B cell (primary cell): ENCODE data around the gene ARHGAP22. TPM values are rescaled to one million over a fixed set of nuclear protein-coding genes. Genes with fewer than 3 reads are reported as not detected.

ENCODE experiments used
- ATAC-seq: fragments of 200-7000 bp; cut with Tn5 transposase; one replicate; pipeline ENCODE4 v1.10.0; 2021; ENCODE audit warnings: low read depth, mild to moderate bottlenecking, moderate number of reproducible peaks, moderate library complexity
- CTCF ChIA-PET: fragments of 350-600 bp; sonication (Branson Sonifier 250); formaldehyde crosslinking; loops from one replicate; lab custom pipeline; 2021; ENCODE audit warnings: antibody characterized with exemption, inconsistent platforms; lab: Charles Lee
- POLR2A ChIA-PET: fragments of 350-600 bp; sonication (Branson Sonifier 250); formaldehyde crosslinking; loops from one replicate; lab custom pipeline; 2021; ENCODE audit warnings: antibody characterized with exemption; lab: Charles Lee
- DNase-seq: peaks from one replicate; pipeline ENCODE4 v3.0.0; 2013
- H2AFZ ChIP-seq: 2 replicates; pipeline ENCODE4 v1.6.1; 2012; ENCODE audit warnings: mild to moderate bottlenecking, low read depth, low read length; ENCODE audit not compliant: insufficient read depth, poor library complexity, severe bottlenecking
- H3K27ac ChIP-seq, 2 donors: 1 replicate in 1 of 2; 2 replicates in 1 of 2; pipeline ENCODE4 v1.5.1; 2012 to 2013; ENCODE audit warnings: low read length in 2 of 2, mild to moderate bottlenecking in 2 of 2, moderate library complexity in 1 of 2
- H3K27me3 ChIP-seq, 4 experiments: fragments of 200-600 bp in 1 of 4; sonication (generic) in 1 of 4; replicated peaks in 1 of 4; 1 replicate in 2 of 4; 2 replicates in 2 of 4; pipeline versions ENCODE4 v1.6.1 to v1.7.0; 2013 to 2016; ENCODE audit warnings: low read length in 3 of 4, mild to moderate bottlenecking in 2 of 4, mixed read lengths in 1 of 4, moderate library complexity in 1 of 4; ENCODE audit not compliant: insufficient read depth in 4 of 4, control insufficient read depth in 3 of 4; ENCODE audit errors: control extremely low read depth in 1 of 4
- H3K36me3 ChIP-seq, 2 experiments: replicated peaks in 1 of 2; 1 replicate in 1 of 2; 2 replicates in 1 of 2; pipeline versions ENCODE4 v1.6.1 to v1.7.1; 2013; ENCODE audit warnings: low read length in 1 of 2; ENCODE audit not compliant: insufficient read depth in 2 of 2, control insufficient read depth in 1 of 2; ENCODE audit errors: control extremely low read depth in 1 of 2, extremely low read depth in 1 of 2
- H3K4me1 ChIP-seq, 2 donors: fragments of 200-600 bp in 1 of 2; sonication (generic) in 1 of 2; 1 replicate in 1 of 2; 2 replicates in 1 of 2; pipeline versions ENCODE4 v1.5.1 to v1.6.1; 2013 to 2017; ENCODE audit warnings: low read length in 2 of 2; ENCODE audit not compliant: control insufficient read depth in 2 of 2, insufficient read depth in 2 of 2
- H3K4me2 ChIP-seq: replicated peaks from 2 replicates; pipeline ENCODE3; 2012; ENCODE audit warnings: mild to moderate bottlenecking, low read depth, low read length; ENCODE audit not compliant: poor library complexity, severe bottlenecking
- H3K4me3 ChIP-seq, 5 experiments: fragments of 200-600 bp in 1 of 5; sonication (generic) in 1 of 5; 1 replicate in 3 of 5; 2 replicates in 2 of 5; pipeline versions ENCODE4 v1.5.1 to v1.7.0; 2011 to 2016; ENCODE audit warnings: low read length in 4 of 5, mild to moderate bottlenecking in 4 of 5, low read depth in 2 of 5, control low read depth in 1 of 5, moderate library complexity in 1 of 5; ENCODE audit not compliant: insufficient read depth in 1 of 5; ENCODE audit errors: control extremely low read depth in 1 of 5, extremely low read depth in 1 of 5
- H3K79me2 ChIP-seq: fragments of 200-600 bp; sonication (generic); one replicate; pipeline ENCODE4 v1.6.0; 2016; ENCODE audit warnings: low read length; ENCODE audit not compliant: control insufficient read depth, insufficient read depth
- H3K9ac ChIP-seq: fragments of 200-600 bp; sonication (generic); 2 replicates; pipeline ENCODE4 v1.6.1; 2017; ENCODE audit warnings: mild to moderate bottlenecking, low read length, moderate library complexity
- H3K9me3 ChIP-seq, 3 donors: one replicate each; pipeline versions ENCODE4 v1.6.1 to v1.7.1; 2013; ENCODE audit warnings: low read length in 2 of 3; ENCODE audit not compliant: control insufficient read depth in 2 of 3, insufficient read depth in 1 of 3; ENCODE audit errors: control extremely low read depth in 1 of 3
- H4K20me1 ChIP-seq: 2 replicates; pipeline ENCODE4 v1.6.0; 2012; ENCODE audit warnings: mild to moderate bottlenecking, low read length; ENCODE audit not compliant: insufficient read depth, control insufficient read depth, poor library complexity, severe bottlenecking
- H3K27ac Mint-ChIP-seq: one replicate; pipeline ENCODE4 v1.8.0; 2021; ENCODE audit warnings: mixed read lengths
- H3K27me3 Mint-ChIP-seq: one replicate; pipeline ENCODE4 v1.8.0; 2021; ENCODE audit warnings: mixed read lengths
- H3K4me1 Mint-ChIP-seq: one replicate; pipeline ENCODE4 v1.8.0; 2021; ENCODE audit warnings: mixed read lengths
- H3K4me3 Mint-ChIP-seq: one replicate; pipeline ENCODE4 v1.8.0; 2021; ENCODE audit warnings: mixed read lengths
- H3K9me3 Mint-ChIP-seq: one replicate; pipeline ENCODE4 v1.8.0; 2022; ENCODE audit warnings: mixed read lengths; ENCODE audit not compliant: insufficient read depth
- CTCF ChIP-seq: fragments of 200-600 bp; IDR thresholded peaks from one replicate; pipeline ENCODE4 v1.8.0; 2022; ENCODE audit warnings: antibody characterized with exemption, mild to moderate bottlenecking
- EZH2 ChIP-seq: IDR thresholded peaks from 2 replicates; pipeline ENCODE4 v1.6.1; 2012; ENCODE audit warnings: borderline replicate concordance, low read depth, mild to moderate bottlenecking, moderate library complexity, low read length; ENCODE audit not compliant: insufficient read depth, poor library complexity, severe bottlenecking
- WGBS: methylation state at CpG from one replicate; pipeline ENCODE4 v1.1.5; 2013; ENCODE audit warnings: missing lambda C conversion rate; ENCODE audit not compliant: insufficient coverage; 5-methylcytosine and 5-hydroxymethylcytosine counted together
- intact Hi-C: fragments of 100-400 bp; cut with micrococcal nuclease; formaldehyde crosslinking; loops from one replicate; pipeline ENCODE4 v1.10.0; 2022
- polyA plus RNA-seq: library from polyadenylated mRNA; depleted of rRNA; stranded (reverse); fragments of >200 nt; gene quantifications from 2 replicates; pipeline ENCODE4 v1.2.3, GENCODE V29; 2012
- total RNA-seq, 2 donors: library from RNA; stranded (reverse); fragments of 120-200 nt in 1 of 2; gene quantifications; 1 replicate in 1 of 2; 2 replicates in 1 of 2; pipeline versions ENCODE4 v1.2.3 to v1.2.4, GENCODE V29; 2013 to 2022

ARHGAP22 gene
- total and polyA plus RNA-seq, 2 donors (not counting 1 experiment from before 2014, with no cell fraction given) = 1.9 to 2.0 TPM

- no peak overlapping the region for H3K4me2 ChIP-seq
- WGBS = 79% methylated on average over 10 of the region's 10 CpGs
- Mint-ChIP-seq H3K4me1 (peaks cover 6% of the 10 kb centered on the region), H3K27ac (no peak overlapping the region), H3K4me3 (no peak overlapping the region), H3K27me3 (peaks cover 10% of the 10 kb centered on the region), H3K9me3 (no peaks in the 10 kb centered on the region)
- POLR2A ChIA-PET = no interaction called here
- no peak overlapping the region for H3K27ac ChIP-seq
- no peaks in the 10 kb centered on the region for H3K79me2 ChIP-seq
- DNase-seq (no peak), ATAC-seq (no peak)
- intact Hi-C loops = no loop called here
- peaks cover 0 to 6% (median 0%) of the 10 kb centered on the region in 4 experiments for H3K27me3 ChIP-seq
- no peak overlapping the region for H3K4me3 ChIP-seq
- CTCF ChIA-PET = interaction anchor here (0.7 to 13.7 kb wide), 6 partner anchors 8 to 184 kb away, joined by 3 to 512 read pairs (median 4); partner anchors contain the start of gene ARHGAP22
- no peaks in the 10 kb centered on the region for H3K9me3 ChIP-seq
- no peak for TF ChIP-seq CTCF
- no peak overlapping the region for H3K9ac ChIP-seq
- H4K20me1 ChIP-seq = no peaks in the 10 kb centered on the region
- H2AFZ ChIP-seq = no peak overlapping the region
- H3K4me1 ChIP-seq = peaks cover 5 to 7% of the 10 kb centered on the region in 2 donors
- no peaks in the 10 kb centered on the region for H3K36me3 ChIP-seq
These were observed 57.6 kb downstream of the ARHGAP22 start for GRCh38 chr10:48547061-48547895.

DNA sequence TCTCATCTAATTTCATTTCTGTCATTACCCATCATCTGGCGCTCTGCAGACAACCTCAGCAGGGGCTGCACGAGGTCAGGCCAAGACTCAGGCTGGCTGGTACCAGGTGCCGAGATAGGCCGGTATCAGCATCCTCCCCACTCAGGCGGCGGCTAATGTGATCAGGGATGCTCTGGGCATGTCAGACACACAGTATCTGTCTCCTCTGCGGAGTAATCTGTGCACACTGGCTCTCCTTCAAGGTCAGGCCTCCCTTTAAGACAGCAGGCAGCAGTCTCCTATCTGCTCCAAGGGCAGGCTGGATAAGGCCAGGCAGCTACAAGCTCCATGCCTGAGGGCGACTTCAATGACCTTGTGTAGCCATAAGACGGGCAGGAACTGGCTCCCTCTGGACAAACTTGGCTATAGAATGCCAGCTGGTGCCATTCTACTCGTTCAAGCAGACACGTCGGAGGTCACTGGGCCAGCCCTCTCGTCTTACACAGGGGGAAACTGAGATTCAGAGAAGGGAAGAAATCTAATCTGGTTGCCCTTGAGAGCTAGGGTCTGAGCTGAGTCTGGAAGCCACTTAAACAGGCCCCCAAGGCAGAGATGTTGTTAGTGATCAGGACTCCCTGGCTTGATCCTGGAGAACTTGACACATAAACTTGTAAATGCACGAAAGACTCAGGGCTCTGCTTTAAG lies 59.3 kb downstream of the ARHGAP22 start:
- Mint-ChIP-seq H3K4me3 (no peak overlapping the region), H3K9me3 (no peaks in the 10 kb centered on the region), H3K27me3 (peaks cover 14% of the 10 kb centered on the region), H3K27ac (no peak overlapping the region), H3K4me1 (no peaks in the 10 kb centered on the region)
- ChIA-PET CTCF (interaction anchor here (13.5 to 13.7 kb wide), 2 partner anchors 63 to 107 kb away, joined by 183 to 512 read pairs; partner anchors contain the start of gene ARHGAP22), POLR2A (no interaction called here)
- no peak overlapping the region for H2AFZ ChIP-seq
- peaks cover 0 to 6% (median 0%) of the 10 kb centered on the region in 4 experiments for H3K27me3 ChIP-seq
- WGBS = 91% methylated on average over 14 of the region's 14 CpGs
- no peaks in the 10 kb centered on the region for H3K9me3 ChIP-seq
- H3K4me3 ChIP-seq = no peak overlapping the region
- H3K27ac ChIP-seq = no peak overlapping the region
- H3K4me1 ChIP-seq = no peaks in the 10 kb centered on the region
- H3K9ac ChIP-seq = no peak overlapping the region
- H4K20me1 ChIP-seq = no peaks in the 10 kb centered on the region
- TF ChIP-seq CTCF (no peak), EZH2 (no peak)
- intact Hi-C loops = no loop called here
- H3K4me2 ChIP-seq = no peak overlapping the region
- DNase-seq = no peak
- H3K36me3 ChIP-seq = no peaks in the 10 kb centered on the region
- H3K79me2 ChIP-seq = no peaks in the 10 kb centered on the region
- ATAC-seq = no peak
